Thyroid gland (tissue), 4 donors: ENCODE measurements around the gene NBPF6.

Experiments used
- POLR2A ChIP-seq, 2 donors: fragments of 450-650 bp; IDR thresholded peaks; one replicate each; pipeline ENCODE4 v1.6.1; 2017; ENCODE audit warnings: antibody characterized with exemption in 2 of 2, mild to moderate bottlenecking in 2 of 2, moderate library complexity in 1 of 2
- TF ChIP-seq, protein P1 (sequence below), 6 experiments: fragments of 200-600 bp in 3 of 6; fragments of 450-650 bp in 3 of 6; sonication (generic) in 3 of 6; IDR thresholded peaks; one replicate each; pipeline ENCODE4 v1.5.1; 2016 to 2019; ENCODE audit warnings: antibody characterized with exemption in 6 of 6, mild to moderate bottlenecking in 2 of 6, inconsistent platforms in 1 of 6, moderate library complexity in 1 of 6

- TF ChIP-seq, protein P1, sequence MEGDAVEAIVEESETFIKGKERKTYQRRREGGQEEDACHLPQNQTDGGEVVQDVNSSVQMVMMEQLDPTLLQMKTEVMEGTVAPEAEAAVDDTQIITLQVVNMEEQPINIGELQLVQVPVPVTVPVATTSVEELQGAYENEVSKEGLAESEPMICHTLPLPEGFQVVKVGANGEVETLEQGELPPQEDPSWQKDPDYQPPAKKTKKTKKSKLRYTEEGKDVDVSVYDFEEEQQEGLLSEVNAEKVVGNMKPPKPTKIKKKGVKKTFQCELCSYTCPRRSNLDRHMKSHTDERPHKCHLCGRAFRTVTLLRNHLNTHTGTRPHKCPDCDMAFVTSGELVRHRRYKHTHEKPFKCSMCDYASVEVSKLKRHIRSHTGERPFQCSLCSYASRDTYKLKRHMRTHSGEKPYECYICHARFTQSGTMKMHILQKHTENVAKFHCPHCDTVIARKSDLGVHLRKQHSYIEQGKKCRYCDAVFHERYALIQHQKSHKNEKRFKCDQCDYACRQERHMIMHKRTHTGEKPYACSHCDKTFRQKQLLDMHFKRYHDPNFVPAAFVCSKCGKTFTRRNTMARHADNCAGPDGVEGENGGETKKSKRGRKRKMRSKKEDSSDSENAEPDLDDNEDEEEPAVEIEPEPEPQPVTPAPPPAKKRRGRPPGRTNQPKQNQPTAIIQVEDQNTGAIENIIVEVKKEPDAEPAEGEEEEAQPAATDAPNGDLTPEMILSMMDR (IDR thresholded peaks at IDR 0.05) = no peak
- TF ChIP-seq POLR2A (IDR thresholded peaks at IDR 0.05) = no peak
These were observed 54.3 kb downstream of the NBPF6 start for GRCh38 chr1:108504447-108504846.
